Heart left ventricle (tissue), 13 donors: ENCODE results near the gene PYCARD.

Experiments
- POLR2A ChIP-seq, 2 donors: fragments of 450-650 bp; IDR thresholded peaks; one replicate each; pipeline ENCODE4 v1.6.1; 2017; ENCODE audit warnings: antibody characterized with exemption in 2 of 2, mild to moderate bottlenecking in 2 of 2, moderate library complexity in 2 of 2
- TF ChIP-seq, protein P1 (sequence below), 12 donors: fragments of 200-600 bp; sonication (generic) in 4 of 12; IDR thresholded peaks; one replicate each; pipeline versions ENCODE4 v1.5.0 to v1.8.0; 2018 to 2022; ENCODE audit warnings: antibody characterized with exemption in 12 of 12, mild to moderate bottlenecking in 5 of 12
- donor health status: ischemic (EF 13 %, LVEDD 7.1; RV severe dilation, severe dysfunction).
- donor health status: DM: no; HTN: yes; CAD: no.
- donor health status: DM: no; HTN: no; CAD: no.
- donor health status: ischemic (EF 25% LVEDD 6.9; RV normal size, moderate dysfunction).
- donor health status: ischemic (EF 25% LVEDD 5.7; RV mildly dilated, moderate dysfunction).
- donor health status: ischemic (EF 35%, LVEDD 5.7; RV mildly dilated, moderate dysfunction).
- donor health status: nonischemic (EF 11% LVEDD 7.7; RV severe dilation, severe dysfunction).
- donor health status: DM: yes; HTN: yes; CAD: no.
- donor health status: PGD.
- donor health status: ischemic (EF 29% LVEDD 5.4; RV normal size, mild dysfunction).
- donor health status: nonischemic (EF 23%, LVEDD 6.1; RV moderate dilation, normal function).

DNA sequence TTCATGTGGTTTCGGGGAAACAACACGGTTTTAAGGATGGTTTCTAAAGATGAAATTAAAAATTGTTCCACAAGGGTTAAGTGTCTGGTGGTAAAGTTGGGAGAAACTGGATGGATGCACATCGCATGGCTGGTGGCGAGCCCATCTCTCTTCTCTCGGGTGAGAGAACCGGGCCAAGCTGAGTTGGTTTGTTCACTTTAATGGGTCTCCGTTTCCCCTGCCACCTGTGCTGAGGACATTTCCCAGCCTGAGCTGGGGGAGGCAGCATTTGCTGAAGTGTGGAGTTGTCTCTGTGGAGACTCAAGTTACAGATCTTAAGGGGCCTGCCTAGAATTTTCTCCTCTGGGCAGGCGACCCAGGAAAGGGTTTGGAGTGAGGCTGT is 14.8 kb downstream of the PYCARD start:
- TF ChIP-seq, protein P1, sequence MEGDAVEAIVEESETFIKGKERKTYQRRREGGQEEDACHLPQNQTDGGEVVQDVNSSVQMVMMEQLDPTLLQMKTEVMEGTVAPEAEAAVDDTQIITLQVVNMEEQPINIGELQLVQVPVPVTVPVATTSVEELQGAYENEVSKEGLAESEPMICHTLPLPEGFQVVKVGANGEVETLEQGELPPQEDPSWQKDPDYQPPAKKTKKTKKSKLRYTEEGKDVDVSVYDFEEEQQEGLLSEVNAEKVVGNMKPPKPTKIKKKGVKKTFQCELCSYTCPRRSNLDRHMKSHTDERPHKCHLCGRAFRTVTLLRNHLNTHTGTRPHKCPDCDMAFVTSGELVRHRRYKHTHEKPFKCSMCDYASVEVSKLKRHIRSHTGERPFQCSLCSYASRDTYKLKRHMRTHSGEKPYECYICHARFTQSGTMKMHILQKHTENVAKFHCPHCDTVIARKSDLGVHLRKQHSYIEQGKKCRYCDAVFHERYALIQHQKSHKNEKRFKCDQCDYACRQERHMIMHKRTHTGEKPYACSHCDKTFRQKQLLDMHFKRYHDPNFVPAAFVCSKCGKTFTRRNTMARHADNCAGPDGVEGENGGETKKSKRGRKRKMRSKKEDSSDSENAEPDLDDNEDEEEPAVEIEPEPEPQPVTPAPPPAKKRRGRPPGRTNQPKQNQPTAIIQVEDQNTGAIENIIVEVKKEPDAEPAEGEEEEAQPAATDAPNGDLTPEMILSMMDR (IDR thresholded peaks at IDR 0.05): no peak
- TF ChIP-seq POLR2A (IDR thresholded peaks at IDR 0.05): no peak
